Thyroid gland (tissue), 4 donors: ENCODE data around the gene RAB1B.

Experiments
- POLR2A ChIP-seq, 2 donors: fragments of 450-650 bp; IDR thresholded peaks; one replicate each; pipeline ENCODE4 v1.6.1; 2017; ENCODE audit warnings: antibody characterized with exemption in 2 of 2, mild to moderate bottlenecking in 2 of 2, moderate library complexity in 1 of 2
- TF ChIP-seq, protein P1 (sequence below), 6 experiments: fragments of 200-600 bp in 3 of 6; fragments of 450-650 bp in 3 of 6; sonication (generic) in 3 of 6; IDR thresholded peaks; one replicate each; pipeline ENCODE4 v1.5.1; 2016 to 2019; ENCODE audit warnings: antibody characterized with exemption in 6 of 6, mild to moderate bottlenecking in 2 of 6, inconsistent platforms in 1 of 6, moderate library complexity in 1 of 6

DNA sequence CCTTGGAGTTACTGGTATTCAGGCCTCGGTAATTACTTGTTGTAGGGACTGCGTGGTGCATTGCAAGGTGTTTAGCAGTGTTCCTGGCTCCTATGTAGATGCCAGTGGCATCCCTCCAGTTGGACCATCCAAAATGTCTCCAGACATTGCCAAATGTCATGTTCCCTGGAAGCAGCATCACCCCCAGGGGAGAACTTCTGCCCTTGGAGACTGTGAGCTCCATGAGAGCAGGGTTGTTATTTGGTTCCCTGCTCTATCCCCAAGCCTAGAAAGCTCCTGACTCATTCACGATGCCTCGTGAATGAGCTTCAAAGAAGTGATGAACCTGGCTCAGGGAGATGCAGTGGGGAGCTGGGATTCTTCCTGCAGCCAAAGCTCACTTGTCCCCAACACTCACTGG is 53.2 kb downstream of the RAB1B start:
- TF ChIP-seq, protein P1, sequence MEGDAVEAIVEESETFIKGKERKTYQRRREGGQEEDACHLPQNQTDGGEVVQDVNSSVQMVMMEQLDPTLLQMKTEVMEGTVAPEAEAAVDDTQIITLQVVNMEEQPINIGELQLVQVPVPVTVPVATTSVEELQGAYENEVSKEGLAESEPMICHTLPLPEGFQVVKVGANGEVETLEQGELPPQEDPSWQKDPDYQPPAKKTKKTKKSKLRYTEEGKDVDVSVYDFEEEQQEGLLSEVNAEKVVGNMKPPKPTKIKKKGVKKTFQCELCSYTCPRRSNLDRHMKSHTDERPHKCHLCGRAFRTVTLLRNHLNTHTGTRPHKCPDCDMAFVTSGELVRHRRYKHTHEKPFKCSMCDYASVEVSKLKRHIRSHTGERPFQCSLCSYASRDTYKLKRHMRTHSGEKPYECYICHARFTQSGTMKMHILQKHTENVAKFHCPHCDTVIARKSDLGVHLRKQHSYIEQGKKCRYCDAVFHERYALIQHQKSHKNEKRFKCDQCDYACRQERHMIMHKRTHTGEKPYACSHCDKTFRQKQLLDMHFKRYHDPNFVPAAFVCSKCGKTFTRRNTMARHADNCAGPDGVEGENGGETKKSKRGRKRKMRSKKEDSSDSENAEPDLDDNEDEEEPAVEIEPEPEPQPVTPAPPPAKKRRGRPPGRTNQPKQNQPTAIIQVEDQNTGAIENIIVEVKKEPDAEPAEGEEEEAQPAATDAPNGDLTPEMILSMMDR (IDR thresholded peaks at IDR 0.05): no peak
- TF ChIP-seq POLR2A (IDR thresholded peaks at IDR 0.05): no peak
